ENCODE data around the gene EQTN. TPM values are rescaled to one million over a fixed set of nuclear protein-coding genes. Genes with fewer than 3 reads are reported as not detected.

The EQTN gene
- total and polyA plus RNA-seq, 2 of the 13 experiments (the other 11 are each of a cell fraction or from before 2014, with no cell fraction given) = not detected

DNA sequence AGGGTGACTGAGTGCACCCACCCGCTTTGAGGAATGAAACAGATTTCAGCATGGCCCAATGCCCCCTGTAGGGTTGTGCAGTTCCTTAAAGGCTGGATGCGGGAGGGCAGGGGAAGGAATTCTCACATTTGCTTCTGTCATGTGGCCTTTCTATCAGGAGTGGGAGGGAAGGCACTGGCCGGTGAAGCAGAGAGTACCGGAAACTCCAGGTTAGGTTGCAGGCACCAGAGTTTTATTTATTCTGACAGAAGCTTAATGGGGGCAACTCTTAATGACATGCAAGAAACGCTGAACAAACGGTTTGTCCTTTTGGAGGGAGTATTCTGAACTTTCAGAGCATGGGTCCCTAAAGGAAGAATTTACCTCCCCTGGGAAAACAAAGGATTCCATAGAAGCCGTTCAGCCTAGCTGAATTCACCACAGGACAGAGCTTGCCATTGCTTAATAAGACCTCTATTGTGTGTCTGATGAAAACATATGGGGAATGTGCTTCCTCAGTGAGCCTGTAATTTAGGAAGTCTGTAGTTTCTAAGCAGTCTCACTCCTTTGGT lies 44.1 kb upstream of the EQTN start:
- H3K9ac ChIP-seq (ENCODE audit: insufficient read depth, low read depth, low read length) = no peak overlapping the region
- FAIRE-seq (no peak), ATAC-seq (no peak), DNase-seq (ENCODE audit: low spot score) (no peak)
- peaks cover 0 to 7% of the 10 kb centered on the region in 2 experiments; a peak in 1 of 5 replicates for H3K27me3 ChIP-seq (ENCODE audit: control insufficient read depth in 1 of 2, insufficient read depth in 2 of 2, low read length in 2 of 2)
- no peaks in the 10 kb centered on the region for H4K20me1 ChIP-seq (ENCODE audit: insufficient read depth, low read length)
- ChIA-PET CTCF (ENCODE audit: low intra/inter-chr PET ratio, low total read pairs) (no interaction called here), POLR2A (no interaction called here)
- no peak overlapping the region for H3K27ac ChIP-seq (ENCODE audit: extremely low read length, insufficient read depth, low read length)
- no peaks in the 10 kb centered on the region for H3K9me3 ChIP-seq (ENCODE audit: low read length)
- no peak overlapping the region for H3K4me3 ChIP-seq (replicated peaks in 1 of 3; ENCODE audit: insufficient read depth in 1 of 3, low read depth in 2 of 3, low read length in 3 of 3)
- no peaks in the 10 kb centered on the region for H3K36me3 ChIP-seq (replicated peaks in 1 of 2; ENCODE audit: control insufficient read depth in 1 of 2, insufficient read depth in 2 of 2, low read length in 2 of 2)
- no peak overlapping the region for H3K4me2 ChIP-seq (ENCODE audit: low read depth, low read length)
- H2AFZ ChIP-seq (ENCODE audit: low read length) = no peak overlapping the region
- 14% methylated on average over 6 of the region's 7 CpGs for WGBS (ENCODE audit: low lambda C conversion rate)
- H3K79me2 ChIP-seq (ENCODE audit: insufficient read depth, low read length) = no peaks in the 10 kb centered on the region
- BruUV-seq (replicated peaks) = no TSS peak
- no peaks in the 10 kb centered on the region for H3K4me1 ChIP-seq (ENCODE audit: insufficient read depth, low read length)
- in situ Hi-C loops (cut with HindIII; ENCODE audit: extremely low pct_ligation_motif_present, low pct_unique_long_range_greater_than_20kb) (loop anchor here (25.0 kb wide), 1 partner anchor 721 kb away; no protein-coding TSS in a partner anchor), intact Hi-C loops (cut with micrococcal nuclease; ENCODE audit: unreplicated experiment) (no loop called here)
- TF ChIP-seq, protein P1, sequence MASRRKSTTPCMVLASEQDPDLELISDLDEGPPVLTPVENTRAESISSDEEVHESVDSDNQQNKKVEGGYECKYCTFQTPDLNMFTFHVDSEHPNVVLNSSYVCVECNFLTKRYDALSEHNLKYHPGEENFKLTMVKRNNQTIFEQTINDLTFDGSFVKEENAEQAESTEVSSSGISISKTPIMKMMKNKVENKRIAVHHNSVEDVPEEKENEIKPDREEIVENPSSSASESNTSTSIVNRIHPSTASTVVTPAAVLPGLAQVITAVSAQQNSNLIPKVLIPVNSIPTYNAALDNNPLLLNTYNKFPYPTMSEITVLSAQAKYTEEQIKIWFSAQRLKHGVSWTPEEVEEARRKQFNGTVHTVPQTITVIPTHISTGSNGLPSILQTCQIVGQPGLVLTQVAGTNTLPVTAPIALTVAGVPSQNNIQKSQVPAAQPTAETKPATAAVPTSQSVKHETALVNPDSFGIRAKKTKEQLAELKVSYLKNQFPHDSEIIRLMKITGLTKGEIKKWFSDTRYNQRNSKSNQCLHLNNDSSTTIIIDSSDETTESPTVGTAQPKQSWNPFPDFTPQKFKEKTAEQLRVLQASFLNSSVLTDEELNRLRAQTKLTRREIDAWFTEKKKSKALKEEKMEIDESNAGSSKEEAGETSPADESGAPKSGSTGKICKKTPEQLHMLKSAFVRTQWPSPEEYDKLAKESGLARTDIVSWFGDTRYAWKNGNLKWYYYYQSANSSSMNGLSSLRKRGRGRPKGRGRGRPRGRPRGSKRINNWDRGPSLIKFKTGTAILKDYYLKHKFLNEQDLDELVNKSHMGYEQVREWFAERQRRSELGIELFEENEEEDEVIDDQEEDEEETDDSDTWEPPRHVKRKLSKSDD (CRISPR knock-in tag; IDR thresholded peaks at IDR 0.05; ENCODE audit: low read depth) = no peak
- TF ChIP-seq ZNF207 (IDR thresholded peaks at IDR 0.05; ENCODE audit: borderline replicate concordance) = no peak
- TF ChIP-seq, protein P2, sequence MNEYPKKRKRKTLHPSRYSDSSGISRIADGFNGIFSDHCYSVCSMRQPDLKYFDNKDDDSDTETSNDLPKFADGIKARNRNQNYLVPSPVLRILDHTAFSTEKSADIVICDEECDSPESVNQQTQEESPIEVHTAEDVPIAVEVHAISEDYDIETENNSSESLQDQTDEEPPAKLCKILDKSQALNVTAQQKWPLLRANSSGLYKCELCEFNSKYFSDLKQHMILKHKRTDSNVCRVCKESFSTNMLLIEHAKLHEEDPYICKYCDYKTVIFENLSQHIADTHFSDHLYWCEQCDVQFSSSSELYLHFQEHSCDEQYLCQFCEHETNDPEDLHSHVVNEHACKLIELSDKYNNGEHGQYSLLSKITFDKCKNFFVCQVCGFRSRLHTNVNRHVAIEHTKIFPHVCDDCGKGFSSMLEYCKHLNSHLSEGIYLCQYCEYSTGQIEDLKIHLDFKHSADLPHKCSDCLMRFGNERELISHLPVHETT (CRISPR knock-in tag; conservative IDR thresholded peaks at IDR 0.05) = no peak
- TF ChIP-seq, protein P3, sequence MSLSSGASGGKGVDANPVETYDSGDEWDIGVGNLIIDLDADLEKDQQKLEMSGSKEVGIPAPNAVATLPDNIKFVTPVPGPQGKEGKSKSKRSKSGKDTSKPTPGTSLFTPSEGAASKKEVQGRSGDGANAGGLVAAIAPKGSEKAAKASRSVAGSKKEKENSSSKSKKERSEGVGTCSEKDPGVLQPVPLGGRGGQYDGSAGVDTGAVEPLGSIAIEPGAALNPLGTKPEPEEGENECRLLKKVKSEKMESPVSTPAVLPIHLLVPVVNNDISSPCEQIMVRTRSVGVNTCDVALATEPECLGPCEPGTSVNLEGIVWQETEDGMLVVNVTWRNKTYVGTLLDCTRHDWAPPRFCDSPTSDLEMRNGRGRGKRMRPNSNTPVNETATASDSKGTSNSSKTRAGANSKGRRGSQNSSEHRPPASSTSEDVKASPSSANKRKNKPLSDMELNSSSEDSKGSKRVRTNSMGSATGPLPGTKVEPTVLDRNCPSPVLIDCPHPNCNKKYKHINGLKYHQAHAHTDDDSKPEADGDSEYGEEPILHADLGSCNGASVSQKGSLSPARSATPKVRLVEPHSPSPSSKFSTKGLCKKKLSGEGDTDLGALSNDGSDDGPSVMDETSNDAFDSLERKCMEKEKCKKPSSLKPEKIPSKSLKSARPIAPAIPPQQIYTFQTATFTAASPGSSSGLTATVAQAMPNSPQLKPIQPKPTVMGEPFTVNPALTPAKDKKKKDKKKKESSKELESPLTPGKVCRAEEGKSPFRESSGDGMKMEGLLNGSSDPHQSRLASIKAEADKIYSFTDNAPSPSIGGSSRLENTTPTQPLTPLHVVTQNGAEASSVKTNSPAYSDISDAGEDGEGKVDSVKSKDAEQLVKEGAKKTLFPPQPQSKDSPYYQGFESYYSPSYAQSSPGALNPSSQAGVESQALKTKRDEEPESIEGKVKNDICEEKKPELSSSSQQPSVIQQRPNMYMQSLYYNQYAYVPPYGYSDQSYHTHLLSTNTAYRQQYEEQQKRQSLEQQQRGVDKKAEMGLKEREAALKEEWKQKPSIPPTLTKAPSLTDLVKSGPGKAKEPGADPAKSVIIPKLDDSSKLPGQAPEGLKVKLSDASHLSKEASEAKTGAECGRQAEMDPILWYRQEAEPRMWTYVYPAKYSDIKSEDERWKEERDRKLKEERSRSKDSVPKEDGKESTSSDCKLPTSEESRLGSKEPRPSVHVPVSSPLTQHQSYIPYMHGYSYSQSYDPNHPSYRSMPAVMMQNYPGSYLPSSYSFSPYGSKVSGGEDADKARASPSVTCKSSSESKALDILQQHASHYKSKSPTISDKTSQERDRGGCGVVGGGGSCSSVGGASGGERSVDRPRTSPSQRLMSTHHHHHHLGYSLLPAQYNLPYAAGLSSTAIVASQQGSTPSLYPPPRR (CRISPR knock-in tag; IDR thresholded peaks at IDR 0.05; ENCODE audit: borderline replicate concordance) = no peak
- TF ChIP-seq ZNF510 (CRISPR knock-in tag; IDR thresholded peaks at IDR 0.05; ENCODE audit: low read depth) = no peak
- TF ChIP-seq FOXC1 (CRISPR knock-in tag; IDR thresholded peaks at IDR 0.05; ENCODE audit: borderline replicate concordance) = no peak
- no peak for TF ChIP-seq KAT2B (IDR thresholded peaks at IDR 0.05; ENCODE audit: borderline replicate concordance, low read depth, low read length)
- TF ChIP-seq TP53 (CRISPR knock-in tag; conservative IDR thresholded peaks at IDR 0.05) = no peak
- no peak for TF ChIP-seq SAFB2 (CRISPR knock-in tag; IDR thresholded peaks at IDR 0.05; ENCODE audit: borderline replicate concordance, low read depth)
- TF ChIP-seq, protein P4, sequence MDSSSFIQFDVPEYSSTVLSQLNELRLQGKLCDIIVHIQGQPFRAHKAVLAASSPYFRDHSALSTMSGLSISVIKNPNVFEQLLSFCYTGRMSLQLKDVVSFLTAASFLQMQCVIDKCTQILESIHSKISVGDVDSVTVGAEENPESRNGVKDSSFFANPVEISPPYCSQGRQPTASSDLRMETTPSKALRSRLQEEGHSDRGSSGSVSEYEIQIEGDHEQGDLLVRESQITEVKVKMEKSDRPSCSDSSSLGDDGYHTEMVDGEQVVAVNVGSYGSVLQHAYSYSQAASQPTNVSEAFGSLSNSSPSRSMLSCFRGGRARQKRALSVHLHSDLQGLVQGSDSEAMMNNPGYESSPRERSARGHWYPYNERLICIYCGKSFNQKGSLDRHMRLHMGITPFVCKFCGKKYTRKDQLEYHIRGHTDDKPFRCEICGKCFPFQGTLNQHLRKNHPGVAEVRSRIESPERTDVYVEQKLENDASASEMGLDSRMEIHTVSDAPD (CRISPR knock-in tag; IDR thresholded peaks at IDR 0.05) = no peak
- TF ChIP-seq ZBTB8A (CRISPR knock-in tag; IDR thresholded peaks at IDR 0.05; ENCODE audit: borderline replicate concordance, low read depth) = no peak
- TF ChIP-seq ZNF317 (CRISPR knock-in tag; IDR thresholded peaks at IDR 0.05) = no peak
- no peak for TF ChIP-seq NFIC (IDR thresholded peaks at IDR 0.05; ENCODE audit: low read length)

Data from HepG2 (cell line).